ENCODE measurements around the gene TMEM202.
"Not testable (repeated sequence)": the region's sequence is repeated elsewhere in the genome, so short reads cannot be mapped to it uniquely, and the experiment has no call there.

The TMEM202 gene

GRCh38 chr15:72404356-72404755 is 6.3 kb downstream of the TMEM202 start:
- no peak overlapping the region for H3K27ac ChIP-seq
- no peak for TF ChIP-seq CTCF (conservative IDR thresholded peaks at IDR 0.05)

GRCh38 chr15:72404841-72405240 is 6.7 kb downstream of the TMEM202 start:
- TF ChIP-seq CTCF (conservative IDR thresholded peaks at IDR 0.05) = no peak

DNA sequence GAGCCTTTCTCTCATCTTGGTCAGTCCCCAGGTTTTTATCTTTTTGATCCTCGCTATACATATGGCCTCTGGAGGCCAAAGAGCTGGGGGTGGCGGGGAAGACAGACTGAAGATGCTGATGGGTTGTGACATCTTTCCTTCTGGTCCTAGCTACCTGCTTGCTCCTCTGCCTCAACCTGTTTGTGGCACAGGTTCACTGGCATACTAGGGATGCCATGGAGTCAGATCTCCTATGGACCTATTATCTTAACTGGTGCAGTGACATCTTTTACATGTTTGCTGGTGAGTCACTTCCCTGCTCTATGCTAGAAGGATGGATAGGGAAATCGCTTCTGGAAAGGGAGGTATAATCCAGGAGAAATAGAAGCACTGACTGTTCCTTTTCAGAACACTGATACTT is 8.8 kb downstream of the TMEM202 start:
- no peak overlapping the region for H3K27ac ChIP-seq
- TF ChIP-seq CTCF (conservative IDR thresholded peaks at IDR 0.05) = no peak

More at GRCh38 chr15:72404841-72405240, 6.7 kb downstream of the TMEM202 start:
- H3K27ac ChIP-seq = no peak overlapping the region

- H3K27ac ChIP-seq = no peak overlapping the region
- no peak for TF ChIP-seq CTCF (conservative IDR thresholded peaks at IDR 0.05)
These were observed 13.0 kb downstream of the TMEM202 start for GRCh38 chr15:72411111-72411510.

DNA sequence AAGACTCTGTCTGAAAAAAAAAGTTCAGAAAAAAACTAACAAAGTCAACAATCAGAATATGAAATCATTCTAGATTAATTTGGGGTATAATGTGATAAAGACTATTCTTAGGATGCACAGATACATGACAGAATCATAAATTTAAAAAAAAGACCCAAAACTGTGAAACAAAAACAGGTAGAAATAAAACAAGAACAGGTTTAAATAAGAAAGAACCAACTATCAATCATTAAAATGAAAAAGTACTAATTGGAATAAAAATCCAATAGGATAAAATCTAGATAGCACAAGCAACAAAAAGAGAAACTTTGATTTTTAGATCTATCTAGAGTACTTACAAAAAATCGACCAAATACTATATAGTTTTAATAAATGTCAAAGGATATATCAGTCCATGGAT is 13.4 kb downstream of the TMEM202 start:
- H3K27ac ChIP-seq = no peak overlapping the region
- TF ChIP-seq CTCF (conservative IDR thresholded peaks at IDR 0.05) = no peak

- H3K27ac ChIP-seq = not testable (repeated sequence)
These were observed 15.2 kb downstream of the TMEM202 start for GRCh38 chr15:72413337-72413736.

GRCh38 chr15:72415304-72415703 is 17.2 kb downstream of the TMEM202 start:
- no peak for TF ChIP-seq CTCF (conservative IDR thresholded peaks at IDR 0.05)
- no peak overlapping the region for H3K27ac ChIP-seq

GRCh38 chr15:72419768-72420167 is 21.7 kb downstream of the TMEM202 start:
- H3K27ac ChIP-seq = not testable (repeated sequence)

DNA sequence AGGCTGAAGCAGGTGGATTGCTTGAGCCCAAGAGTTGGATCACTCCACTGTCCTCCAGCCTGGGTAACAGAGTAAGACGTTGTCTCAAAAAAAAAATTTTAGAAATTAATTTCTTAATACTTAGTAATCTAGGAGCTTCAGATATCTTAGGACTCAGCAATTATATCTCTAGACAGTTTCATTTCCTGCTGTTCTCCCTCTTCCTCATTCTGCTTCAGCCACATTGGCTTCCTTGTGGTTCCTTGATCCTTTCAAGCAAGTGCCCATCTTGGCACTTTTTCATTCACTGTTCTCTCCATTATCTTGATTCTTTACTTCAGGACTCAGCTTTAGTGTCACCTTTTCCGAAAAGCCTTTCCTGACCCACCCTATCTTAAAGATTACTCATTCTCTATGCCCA is 22.5 kb downstream of the TMEM202 start:
- H3K27ac ChIP-seq = no peak overlapping the region
- no peak for TF ChIP-seq CTCF (conservative IDR thresholded peaks at IDR 0.05)

Measured in VCaP (cell line).